GM21576 (cell line): ENCODE data around the gene ZFYVE1.
"Not testable (repeated sequence)": the region's sequence is repeated elsewhere in the genome, so short reads cannot be mapped to it uniquely, and the experiment has no call there.

Experiments used
- ATAC-seq: cut with Tn5 transposase; IDR thresholded peaks from one replicate; pipeline ENCODE4 v1.9.1; 2021; ENCODE audit warnings: mild to moderate bottlenecking, moderate library complexity; ENCODE audit not compliant: unreplicated experiment

ZFYVE1 gene

GRCh38 chr14:73026845-73027542, at the start of gene ZFYVE1:
ZFYVE1 (minus strand) TSS chr14:73027106; CDS start chr14:73024508, 2,598 bp downstream.
- ATAC-seq = peak; percentile 97

- ATAC-seq = no peak
Measured at GRCh38 chr14:73069585-73069984, 42.7 kb upstream of the ZFYVE1 start.

- no peak for ATAC-seq
Measured at GRCh38 chr14:73058922-73059673, 32.2 kb upstream of the ZFYVE1 start.

- ATAC-seq = peak; percentile 89
Measured at GRCh38 chr14:73058224-73058921, 31.5 kb upstream of the ZFYVE1 start, which contains the start of gene RBM25. RBM25 (plus strand) TSS chr14:73058534; CDS start chr14:73071642, 13,108 bp downstream.

GRCh38 chr14:73057944-73058223, 31.0 kb upstream of the ZFYVE1 start:
- no peak for ATAC-seq

- ATAC-seq = no peak
Measured at GRCh38 chr14:73055251-73055650, 28.3 kb upstream of the ZFYVE1 start.

- ATAC-seq = no peak
Measured at GRCh38 chr14:73049428-73049827, 22.5 kb upstream of the ZFYVE1 start.

GRCh38 chr14:73047808-73048207, 20.9 kb upstream of the ZFYVE1 start:
- no peak for ATAC-seq

GRCh38 chr14:73036706-73037450, 10.0 kb upstream of the ZFYVE1 start:
- ATAC-seq = not testable (repeated sequence)

GRCh38 chr14:73027984-73028383, 1.1 kb upstream of the ZFYVE1 start:
- ATAC-seq = no peak

GRCh38 chr14:73027546-73027945, 640 bp upstream of the ZFYVE1 start:
- ATAC-seq = no peak

GRCh38 chr14:73026243-73026844, 562 bp downstream of the ZFYVE1 start:
- ATAC-seq = peak; percentile 9

GRCh38 chr14:73025544-73025943, 1.4 kb downstream of the ZFYVE1 start:
- ATAC-seq = no peak

GRCh38 chr14:73022051-73022450, 4.9 kb downstream of the ZFYVE1 start:
- ATAC-seq = no peak

- ATAC-seq = not testable (repeated sequence)
Measured at GRCh38 chr14:73016011-73016410, 10.9 kb downstream of the ZFYVE1 start.

- not testable (repeated sequence) for ATAC-seq
Measured at GRCh38 chr14:73015552-73015951, 11.4 kb downstream of the ZFYVE1 start.

- peak; percentile 72 for ATAC-seq
Measured at GRCh38 chr14:73014105-73014504, 12.8 kb downstream of the ZFYVE1 start.

- ATAC-seq = not testable (repeated sequence)
Measured at GRCh38 chr14:73011189-73011588, 15.7 kb downstream of the ZFYVE1 start.

- no peak for ATAC-seq
Measured at GRCh38 chr14:73008501-73008900, 18.4 kb downstream of the ZFYVE1 start.

- no peak for ATAC-seq
Measured at GRCh38 chr14:73007835-73008234, 19.1 kb downstream of the ZFYVE1 start.

- not testable (repeated sequence) for ATAC-seq
Measured at GRCh38 chr14:73004641-73005040, 22.3 kb downstream of the ZFYVE1 start.
